Measurements from ENCODE around the gene MIB1. TPM values are rescaled to one million over a fixed set of nuclear protein-coding genes. Genes with fewer than 3 reads are reported as not detected.

MIB1 gene
- total RNA-seq, 1 experiment from 2014 or later, result 56.1 TPM

- POLR2A ChIA-PET, result no interaction called here
- TF ChIP-seq ELF1 (IDR thresholded peaks at IDR 0.05; ENCODE audit: borderline replicate concordance, low read depth), result no peak
- no peak for TF ChIP-seq SRF (IDR thresholded peaks at IDR 0.05; ENCODE audit: low read depth)
- no peak for TF ChIP-seq CBX3 (IDR thresholded peaks at IDR 0.05; ENCODE audit: low read depth)
- H3K27ac ChIP-seq (ENCODE audit: low read depth, low read length), result no peak overlapping the region
- H3K4me2 ChIP-seq (ENCODE audit: low read length), result no peak overlapping the region
- H2AFZ ChIP-seq (ENCODE audit: low read depth, low read length, poor library complexity, severe bottlenecking), result no peak overlapping the region
- H3K27me3 ChIP-seq (ENCODE audit: insufficient read depth, low read length), result no peaks in the 10 kb centered on the region
- no peaks in the 10 kb centered on the region for H3K79me2 ChIP-seq (ENCODE audit: insufficient read depth, low read length)
- H3K36me3 ChIP-seq (ENCODE audit: control insufficient read depth in 1 of 2, insufficient read depth in 2 of 2, low read length in 2 of 2), result no peaks in the 10 kb centered on the region
- BruUV-seq (replicated peaks), result no TSS peak
- CTCF ChIA-PET, result interaction anchor here (0.8 to 3.3 kb wide), 2 partner anchors 10 to 230 kb away, joined by 3 to 17 read pairs; partner anchors contain the start of gene ESCO1
- RAD21 ChIA-PET (ENCODE audit: low non-redundant PET in 1 of 2, low total read pairs in 2 of 2, uncharacterized antibody in 2 of 2, unreplicated experiment in 2 of 2), result no interaction called here
- H3K9me2 ChIP-seq (ENCODE audit: insufficient read depth), result no peaks in the 10 kb centered on the region
- DNase-seq (ENCODE audit: low read depth, low spot score) (no peak), ATAC-seq (no peak)
- no peaks in the 10 kb centered on the region for H3K4me1 ChIP-seq (ENCODE audit: control insufficient read depth in 1 of 2, insufficient read depth in 2 of 2, low read length in 2 of 2)
- H3K9me3 ChIP-seq (ENCODE audit: control insufficient read depth in 1 of 2, insufficient read depth in 1 of 2, low read depth in 1 of 2, low read length in 2 of 2), result no peaks in the 10 kb centered on the region
- no peak overlapping the region for H3K9ac ChIP-seq (ENCODE audit: low read length)
- no peak overlapping the region for H3K4me3 ChIP-seq (replicated peaks in 1 of 2; ENCODE audit: low read depth in 1 of 2, low read length in 2 of 2)
- no peaks in the 10 kb centered on the region for H4K20me1 ChIP-seq (ENCODE audit: insufficient read depth)
- intact Hi-C loops (cut with micrococcal nuclease), result no loop called here
These were observed 89.9 kb downstream of the MIB1 start for GRCh38 chr18:21830532-21830931.

- H4K20me1 ChIP-seq (ENCODE audit: insufficient read depth), result no peaks in the 10 kb centered on the region
- BruUV-seq (replicated peaks), result no TSS peak
- intact Hi-C loops (cut with micrococcal nuclease), result no loop called here
- no peak for ATAC-seq
- no peaks in the 10 kb centered on the region for H3K79me2 ChIP-seq (ENCODE audit: insufficient read depth, low read length)
- H3K9me3 ChIP-seq (ENCODE audit: control insufficient read depth in 1 of 2, insufficient read depth in 1 of 2, low read depth in 1 of 2, low read length in 2 of 2), result no peaks in the 10 kb centered on the region
- ChIA-PET POLR2A (interaction anchor here (0.5 kb wide), 1 partner anchor 106 kb away, joined by 3 read pairs; no protein-coding TSS in a partner anchor), CTCF (interaction anchor here (3.3 kb wide), 1 partner anchor 11 kb away, joined by 17 read pairs; no protein-coding TSS in a partner anchor), RAD21 (ENCODE audit: low non-redundant PET in 1 of 2, low total read pairs in 2 of 2, uncharacterized antibody in 2 of 2, unreplicated experiment in 2 of 2) (no interaction called here)
- no peaks in the 10 kb centered on the region for H3K36me3 ChIP-seq (ENCODE audit: control insufficient read depth in 1 of 2, insufficient read depth in 2 of 2, low read length in 2 of 2)
- H3K4me1 ChIP-seq (ENCODE audit: control insufficient read depth in 1 of 2, insufficient read depth in 2 of 2, low read length in 2 of 2), result no peaks in the 10 kb centered on the region
- no peaks in the 10 kb centered on the region for H3K9me2 ChIP-seq (ENCODE audit: insufficient read depth)
- H3K9ac ChIP-seq (ENCODE audit: low read length), result no peak overlapping the region
- H2AFZ ChIP-seq (ENCODE audit: low read depth, low read length, poor library complexity, severe bottlenecking), result no peak overlapping the region
- no peak overlapping the region for H3K4me3 ChIP-seq (replicated peaks in 1 of 2; ENCODE audit: low read depth in 1 of 2, low read length in 2 of 2)
- no peak overlapping the region for H3K27ac ChIP-seq (ENCODE audit: low read depth, low read length)
- H3K4me2 ChIP-seq (ENCODE audit: low read length), result no peak overlapping the region
- no peak for DNase-seq (ENCODE audit: low read depth, low spot score)
- no peaks in the 10 kb centered on the region for H3K27me3 ChIP-seq (ENCODE audit: insufficient read depth, low read length)
- TF ChIP-seq TCF7L2 (IDR thresholded peaks at IDR 0.05; ENCODE audit: borderline replicate concordance, extremely low read depth, insufficient read depth, insufficient read length) (no peak), RAD21 (IDR thresholded peaks at IDR 0.05; ENCODE audit: low read depth) (no peak), ZBTB33 (IDR thresholded peaks at IDR 0.05; ENCODE audit: extremely low read depth, insufficient replicate concordance, low read length) (no peak)
These were observed 90.8 kb downstream of the MIB1 start for GRCh38 chr18:21831413-21831831.

Measured in HCT116 (cell line).